Suppressor macrophage (primary cell): ENCODE measurements around the gene AP4B1.

ENCODE experiments used
- DNase-seq, 4 experiments: peaks; one replicate each; pipeline ENCODE4 v3.0.0-alpha.2; 2020 to 2022

The AP4B1 gene

DNA sequence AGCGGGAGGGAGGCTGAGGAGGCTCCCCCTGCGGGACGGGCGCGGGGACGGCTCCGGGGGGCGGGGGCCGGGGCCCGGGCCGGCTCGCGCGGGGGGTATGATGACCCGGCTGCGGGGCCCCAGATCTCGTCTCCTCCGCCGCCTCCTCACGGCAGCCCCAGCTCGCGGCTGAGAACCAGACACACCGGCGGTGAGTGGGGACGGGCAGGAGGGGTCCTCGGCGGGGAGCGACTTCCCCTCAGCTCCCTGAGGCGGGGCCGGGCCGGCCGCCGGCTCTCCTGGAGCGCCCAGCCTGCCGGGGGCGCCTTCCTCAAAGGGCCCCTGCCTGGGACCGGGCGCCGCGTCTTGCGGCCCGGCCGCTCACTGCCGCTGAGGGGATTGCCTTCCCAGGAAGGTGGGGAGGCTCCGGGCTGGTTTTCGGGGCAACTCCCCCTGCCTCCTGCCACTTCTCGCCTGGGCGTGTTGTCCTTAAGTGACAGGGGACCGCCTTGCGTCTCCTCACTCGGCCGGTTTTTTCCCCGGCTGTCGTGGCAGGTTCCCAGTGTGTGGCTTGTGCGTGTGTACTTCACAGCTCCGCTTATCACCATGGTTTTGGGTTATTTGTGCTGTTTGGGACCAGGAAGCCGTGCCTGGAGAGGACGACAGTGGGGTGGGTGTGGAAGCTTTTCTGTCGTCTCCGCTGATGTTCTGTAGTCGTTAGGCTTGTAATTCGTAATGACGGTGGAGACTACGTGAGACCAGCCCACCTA lies 25.3 kb upstream of the AP4B1 start:
- peak; percentile 59 to 83 (median 70) for DNase-seq

DNA sequence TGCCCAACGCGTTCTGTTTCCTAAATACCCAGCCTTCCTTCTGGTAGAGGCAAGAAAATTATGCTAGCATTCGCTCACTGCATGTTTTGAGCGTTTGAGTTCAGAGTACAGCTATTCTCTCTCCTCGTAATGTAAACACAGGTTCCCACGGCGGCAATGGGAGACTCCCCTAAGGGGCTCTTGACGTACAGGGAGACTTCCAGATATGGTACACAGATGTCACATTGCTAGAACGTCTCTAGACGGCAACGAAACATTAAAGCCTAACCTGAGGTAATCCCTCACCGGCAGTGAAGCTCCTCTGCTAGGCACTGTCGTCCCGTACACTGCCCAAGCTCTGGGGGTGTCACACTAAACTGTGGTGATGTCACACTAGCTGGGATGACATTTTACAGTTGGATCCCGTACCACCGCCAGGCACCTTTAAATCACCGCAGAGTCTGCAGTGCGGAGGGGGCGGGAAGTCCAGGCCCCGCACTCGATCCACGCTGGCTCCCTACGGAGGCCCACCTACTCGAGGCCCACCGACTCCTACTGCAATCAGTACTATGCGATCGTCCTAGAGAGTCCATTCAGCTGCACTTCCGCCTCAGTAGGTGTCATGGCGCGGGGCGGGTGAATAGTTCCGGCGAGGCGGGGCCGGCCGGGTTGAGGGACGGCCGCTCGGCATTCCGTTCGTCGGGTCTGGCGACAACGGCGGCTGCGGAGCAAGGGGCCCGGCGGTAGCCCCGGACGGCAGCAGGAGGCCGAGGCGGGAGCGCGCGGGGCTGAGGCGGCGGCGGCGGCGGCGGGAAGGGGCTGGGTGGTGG lies 24.5 kb upstream of the AP4B1 start, which contains the start of gene HIPK1:
TSS of gene HIPK1 (plus strand) at position 384 of the 809 bp plus-strand sequence.
- DNase-seq = peak; percentile 94 to 97 (median 96)

DNA sequence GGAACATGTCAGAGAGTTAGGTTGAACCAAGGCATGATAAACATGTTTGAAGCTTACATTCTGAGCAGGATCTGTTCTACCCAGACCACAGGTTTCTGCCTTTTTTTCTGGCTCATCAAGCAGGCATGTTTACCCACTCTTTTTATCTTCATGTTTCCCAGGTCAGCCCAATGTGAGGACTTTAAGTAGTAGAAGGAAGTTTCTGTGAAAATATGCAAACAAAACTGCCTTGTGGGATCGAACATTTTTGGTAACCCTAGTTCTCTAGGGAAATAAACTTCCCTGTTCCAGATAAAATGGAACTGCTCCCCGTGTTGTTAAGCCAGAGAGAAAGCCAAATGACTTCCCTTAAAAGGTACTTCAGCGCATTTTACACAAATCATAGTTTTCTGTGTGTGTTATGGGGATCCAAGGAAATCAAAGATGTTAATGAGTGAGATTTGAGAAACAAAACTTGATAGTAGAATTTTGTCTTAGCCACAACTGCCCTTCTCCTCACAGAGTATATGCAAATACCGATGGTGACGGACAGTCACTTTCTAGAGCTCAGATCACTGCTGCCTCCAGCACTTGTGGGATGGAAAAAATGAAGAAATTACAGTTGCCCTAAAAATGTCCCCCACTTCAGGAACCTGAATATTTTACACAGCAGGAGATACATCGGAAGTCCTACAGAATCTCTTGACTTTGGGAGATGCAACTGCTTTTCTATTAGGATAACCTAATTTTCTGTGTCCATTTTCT lies 23.8 kb upstream of the AP4B1 start:
- peak; percentile 31 to 56 (median 44) for DNase-seq

DNA sequence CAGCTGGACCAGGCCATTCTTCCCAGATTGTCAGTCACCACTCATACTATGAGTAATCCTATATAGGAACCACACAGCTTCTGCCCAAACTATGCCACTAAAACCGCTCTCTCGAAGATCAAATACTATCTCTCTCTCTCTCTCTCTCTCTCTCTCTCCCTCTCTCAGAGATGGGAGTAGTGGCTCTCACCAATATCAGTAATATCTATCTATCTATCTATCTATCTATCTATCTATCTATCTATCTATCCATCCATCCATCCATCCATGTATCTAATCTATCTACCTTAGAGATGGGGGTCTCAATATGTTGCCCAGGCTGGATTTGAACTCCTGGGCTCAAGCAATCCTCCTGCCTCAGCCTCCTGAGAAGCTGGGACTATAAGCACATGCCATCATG lies 19.9 kb upstream of the AP4B1 start:
- DNase-seq = no peak

DNA sequence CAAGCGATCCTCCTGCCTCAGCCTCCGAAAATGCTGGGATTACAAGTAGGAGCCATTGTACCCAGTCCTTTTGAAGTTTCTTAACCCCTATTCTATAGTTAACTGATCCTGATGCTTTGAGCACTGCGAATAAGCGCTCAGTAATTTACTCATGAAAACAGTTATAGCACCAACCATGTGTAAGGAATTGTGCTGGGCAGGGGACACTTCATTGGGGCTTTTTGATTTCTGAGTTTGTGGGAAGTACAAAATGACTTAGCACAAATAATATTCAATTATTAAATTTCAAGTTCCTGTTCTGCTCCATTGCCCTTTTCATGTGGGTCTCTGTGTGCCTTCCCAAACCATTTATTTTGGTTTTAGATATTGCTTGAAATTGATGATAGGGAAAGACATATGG lies 18.4 kb upstream of the AP4B1 start:
- no peak for DNase-seq

DNA sequence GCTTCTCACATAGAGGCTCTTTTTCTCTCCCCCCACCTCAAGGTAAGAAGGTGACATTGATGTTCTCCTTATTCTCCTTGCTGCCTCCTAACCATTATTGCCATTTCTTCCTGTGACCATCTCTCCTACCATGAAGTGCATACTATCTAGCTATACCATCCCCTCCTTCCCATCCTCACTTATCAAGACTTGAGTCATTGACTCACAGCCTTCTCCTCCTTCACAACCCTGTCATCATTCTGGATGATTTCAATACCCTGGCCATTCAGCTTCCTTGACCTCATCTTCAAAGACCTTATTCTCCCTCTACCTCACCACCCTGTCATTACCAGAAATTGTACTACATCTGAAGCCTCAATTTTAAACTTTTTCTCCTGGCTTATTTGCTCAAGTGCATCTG lies 13.6 kb upstream of the AP4B1 start:
- no peak for DNase-seq

DNA sequence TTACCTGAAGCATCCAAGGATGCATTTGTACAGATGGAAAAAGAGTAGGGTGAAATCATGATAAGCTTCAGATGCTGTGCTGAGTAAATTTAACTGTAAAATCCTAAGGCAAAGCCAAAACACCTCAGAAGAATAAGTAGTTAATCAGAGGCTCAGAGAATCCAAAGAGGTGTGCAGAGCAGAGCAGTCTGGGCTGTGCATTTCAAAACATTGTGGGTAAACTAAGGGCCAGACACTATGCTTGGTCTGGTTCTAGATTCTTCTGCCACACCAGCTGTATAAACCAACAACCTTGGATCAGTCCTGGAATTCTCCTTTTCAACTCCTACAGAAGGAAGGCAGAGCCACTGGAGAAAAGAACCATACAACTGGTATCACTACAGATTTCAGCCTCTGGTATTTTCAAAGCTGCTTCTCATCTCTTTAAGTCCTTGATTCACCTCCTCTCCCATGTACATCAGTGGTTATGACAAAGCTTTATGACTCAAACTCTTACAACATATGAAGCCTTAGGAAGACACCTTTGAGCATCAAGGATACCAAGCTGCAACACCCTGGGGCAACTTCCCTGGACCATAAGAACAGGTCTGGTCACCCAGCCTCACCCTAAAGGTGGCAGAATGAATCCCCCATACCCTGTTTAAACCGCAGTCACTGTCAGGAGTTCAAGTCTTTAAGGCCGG lies 12.9 kb upstream of the AP4B1 start:
- DNase-seq = no peak

DNA sequence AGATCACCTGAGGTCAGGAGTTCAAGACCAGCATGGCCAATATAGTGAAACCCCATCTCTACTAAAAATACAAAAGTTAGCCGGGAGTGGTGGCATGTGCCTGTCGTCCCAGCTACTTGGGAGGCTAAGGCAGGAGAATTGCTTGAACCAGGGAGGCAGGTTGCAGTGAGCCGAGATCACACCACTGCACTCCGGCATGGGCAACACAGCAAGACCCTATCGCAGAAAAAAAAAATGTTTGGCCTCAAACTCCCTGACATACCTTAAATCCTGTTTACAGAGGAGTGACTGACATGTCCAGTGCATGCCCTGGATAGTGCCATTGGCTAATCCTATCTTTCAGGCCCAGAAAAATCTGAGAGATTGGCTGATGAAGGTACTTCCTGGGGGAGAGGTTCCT lies 12.4 kb upstream of the AP4B1 start:
- no peak for DNase-seq

DNA sequence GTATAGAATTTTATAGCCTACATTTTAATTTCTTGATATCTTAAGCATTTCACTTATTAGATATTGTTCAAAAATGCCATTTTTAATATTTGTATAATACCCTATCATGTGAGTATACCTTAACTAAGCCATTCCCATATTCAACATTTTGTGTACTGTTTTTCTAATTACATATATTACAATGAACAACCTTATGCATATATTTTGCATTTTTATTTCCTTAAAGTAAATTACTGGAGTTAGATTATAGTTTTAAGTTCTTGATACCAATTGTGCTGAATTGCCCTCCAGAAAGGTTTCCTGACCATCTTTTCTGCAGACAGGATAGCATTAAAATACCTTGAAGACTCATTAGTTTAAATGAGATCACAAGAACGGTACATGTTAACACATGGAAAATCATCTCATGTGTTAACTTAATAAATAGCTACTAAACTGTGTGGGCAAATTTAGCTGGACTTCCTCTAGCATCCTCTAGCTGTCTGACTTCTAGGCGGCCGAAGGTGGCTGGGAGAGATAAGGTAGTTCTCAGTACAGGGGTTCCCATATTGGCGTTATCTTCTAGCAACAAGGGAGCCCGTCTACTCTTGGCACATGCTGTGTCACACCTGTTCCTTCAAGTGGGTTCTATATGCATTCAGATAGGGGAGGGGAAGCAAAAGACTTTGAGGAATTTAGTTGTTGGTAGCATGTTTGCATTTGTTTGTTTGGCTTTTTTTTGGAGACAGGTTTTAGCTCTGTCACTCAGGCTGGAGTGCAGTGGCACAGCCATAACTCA lies 9.5 kb upstream of the AP4B1 start:
- no peak for DNase-seq

DNA sequence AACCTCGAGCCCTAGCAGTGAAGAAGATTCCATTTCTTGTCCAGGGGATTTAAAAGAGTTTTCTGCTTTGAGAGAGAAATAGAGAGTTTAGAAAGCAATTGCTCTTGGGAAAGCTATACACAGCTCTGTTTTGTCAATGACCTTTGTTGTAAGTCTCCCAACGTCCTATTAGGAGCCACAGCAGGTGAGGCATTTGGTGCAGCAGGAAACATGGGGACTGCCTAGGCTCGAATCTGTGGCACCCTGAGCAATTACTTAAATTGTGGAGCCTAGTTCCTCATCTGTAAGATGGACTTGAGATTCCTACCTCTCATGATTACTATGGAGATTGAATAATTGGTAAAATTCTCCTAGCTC lies 8.7 kb upstream of the AP4B1 start:
- no peak for DNase-seq

DNA sequence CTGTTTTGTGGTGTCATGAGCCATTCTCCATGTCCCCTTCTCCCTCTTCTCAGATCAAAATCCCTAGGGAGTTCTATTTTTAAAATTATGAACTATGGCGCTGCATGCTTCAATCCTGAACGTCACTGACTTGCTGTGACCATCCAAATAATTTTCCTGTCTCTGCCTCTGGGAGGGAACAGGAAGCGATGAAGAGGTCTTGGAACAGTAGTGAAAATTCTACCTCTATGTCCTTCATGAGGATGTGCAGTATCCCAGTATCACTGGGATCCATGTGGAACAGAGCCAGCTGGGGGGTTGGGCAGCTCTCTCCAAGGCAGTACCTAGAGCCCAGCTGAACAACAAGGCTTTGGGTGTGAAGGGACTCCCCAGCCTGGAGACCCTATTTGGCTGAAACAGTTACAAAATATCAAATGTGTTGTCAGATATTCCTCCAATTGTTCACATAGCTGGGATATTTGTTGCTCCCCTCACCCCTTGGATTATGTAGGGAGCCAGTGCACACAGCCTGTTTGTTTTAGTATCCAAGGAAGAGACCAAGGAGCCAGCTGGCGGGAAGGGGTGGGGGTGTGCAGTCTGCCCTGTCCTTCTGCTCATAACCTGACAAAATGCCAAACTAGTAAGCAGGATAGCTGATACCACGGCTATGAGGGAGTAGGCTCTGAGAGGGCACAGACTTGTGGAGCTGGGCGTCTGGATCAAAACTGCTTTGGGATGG lies 8.2 kb upstream of the AP4B1 start:
- no peak for DNase-seq

DNA sequence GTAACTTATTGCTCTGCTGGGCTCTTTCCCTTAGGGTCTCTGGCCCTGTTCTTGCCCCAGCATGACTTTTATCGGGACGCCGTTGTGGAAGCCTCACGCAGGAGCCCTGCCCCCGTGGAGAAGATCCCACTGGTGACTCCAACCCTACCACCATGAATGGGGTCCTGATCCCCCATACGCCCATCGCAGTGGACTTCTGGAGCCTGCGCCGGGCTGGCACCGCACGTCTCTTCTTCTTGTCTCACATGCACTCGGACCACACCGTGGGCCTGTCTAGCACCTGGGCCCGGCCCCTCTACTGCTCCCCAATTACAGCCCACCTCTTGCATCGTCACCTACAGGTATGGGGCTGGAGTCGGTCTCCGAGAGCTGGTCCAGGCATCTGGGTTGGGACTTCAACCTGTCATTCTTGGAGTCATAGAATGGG lies 849 bp upstream of the AP4B1 start:
- DNase-seq = no peak

DNA sequence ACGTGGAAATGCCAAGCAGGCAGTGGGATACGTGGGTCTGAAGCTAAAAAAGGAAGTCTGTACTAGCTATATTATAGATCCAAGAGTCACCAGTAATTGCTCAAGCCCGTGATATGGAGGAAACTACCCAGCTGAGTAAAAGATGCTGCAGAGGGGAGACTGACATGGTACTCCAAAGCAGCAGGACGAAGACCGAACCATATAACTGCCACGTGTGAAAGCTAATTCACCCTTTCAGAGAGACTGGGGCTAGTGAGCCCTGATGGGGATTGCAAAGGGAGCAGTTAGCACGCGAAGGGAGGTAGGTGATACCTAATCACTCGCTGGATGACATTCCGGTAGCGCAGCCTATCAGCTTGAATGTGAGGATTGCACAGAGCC lies 316 bp downstream of the AP4B1 start:
- peak; percentile 52 to 78 (median 60) for DNase-seq

DNA sequence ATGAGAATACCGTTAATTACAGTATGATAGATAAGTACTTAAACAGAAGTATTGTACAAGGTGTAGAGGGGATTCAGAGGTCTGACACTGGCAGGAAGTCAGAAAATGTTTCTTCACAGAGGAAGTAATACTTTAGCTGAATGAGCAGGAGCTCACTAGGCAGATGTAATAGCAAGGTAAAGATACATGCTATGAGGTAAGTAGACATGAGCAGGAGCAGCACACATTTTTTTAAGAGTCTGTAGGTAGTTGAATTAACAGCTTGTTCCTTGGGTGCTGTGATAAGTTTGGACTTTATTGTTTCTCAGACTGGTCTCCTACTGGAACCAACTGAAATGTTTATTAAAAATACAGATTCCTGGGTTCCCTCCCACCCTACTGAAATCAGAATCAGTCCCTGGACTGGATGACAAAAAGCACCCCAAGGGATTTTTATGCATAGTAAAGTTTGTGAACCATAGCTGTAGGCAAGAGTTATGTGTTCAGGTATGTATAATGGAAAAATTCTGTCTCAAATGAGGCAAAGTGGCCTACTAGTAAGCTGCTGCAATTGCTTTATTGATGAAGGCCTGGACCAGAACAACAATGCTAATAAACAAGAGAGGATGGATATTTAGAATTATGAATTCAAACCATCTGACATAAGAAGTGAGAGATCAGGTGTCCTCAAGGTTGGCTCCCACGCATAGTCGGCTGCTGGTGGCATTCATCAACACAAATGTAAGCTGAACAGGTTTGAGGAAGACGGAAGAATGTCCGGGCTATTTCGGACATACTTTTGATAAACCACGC lies 902 bp downstream of the AP4B1 start:
- no peak for DNase-seq

DNA sequence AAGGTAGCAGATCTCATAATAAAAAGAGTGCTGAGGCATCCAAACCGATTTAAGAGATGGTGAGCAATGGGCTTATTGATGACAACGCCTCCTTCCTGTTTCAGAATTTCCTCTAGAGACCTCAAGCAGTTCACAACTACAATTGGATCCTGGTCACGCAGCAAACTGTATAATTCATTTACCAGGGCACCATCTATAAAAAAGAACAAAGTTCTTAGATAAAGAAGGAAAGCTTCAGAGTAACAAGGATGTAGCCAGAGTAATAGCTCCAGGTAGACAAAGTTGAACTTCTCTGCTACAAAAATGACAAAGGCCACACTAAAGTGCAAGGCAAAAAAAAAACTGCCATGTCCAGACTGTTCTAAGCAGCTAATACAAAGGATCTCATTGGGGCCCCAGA lies 3.4 kb downstream of the AP4B1 start:
- no peak for DNase-seq

DNA sequence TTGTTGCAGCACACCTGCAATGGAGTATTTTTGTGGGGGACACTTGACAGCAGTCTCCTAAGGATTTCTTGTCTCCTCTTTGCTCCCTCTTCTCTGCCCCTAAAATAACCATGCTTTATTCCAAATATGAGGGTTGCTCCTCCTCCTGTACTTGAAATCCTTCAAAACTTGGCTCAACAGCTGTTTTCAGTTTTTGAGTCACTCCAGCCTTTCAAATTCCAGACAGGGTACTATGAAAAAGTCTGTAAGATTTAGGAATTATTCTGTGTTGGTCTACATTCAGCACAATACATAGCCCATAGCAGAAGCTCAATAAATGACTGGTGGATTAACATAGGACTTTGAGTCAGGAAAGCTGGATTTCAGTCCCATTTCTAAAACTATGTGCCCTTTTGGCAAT lies 5.5 kb downstream of the AP4B1 start:
- DNase-seq = no peak

DNA sequence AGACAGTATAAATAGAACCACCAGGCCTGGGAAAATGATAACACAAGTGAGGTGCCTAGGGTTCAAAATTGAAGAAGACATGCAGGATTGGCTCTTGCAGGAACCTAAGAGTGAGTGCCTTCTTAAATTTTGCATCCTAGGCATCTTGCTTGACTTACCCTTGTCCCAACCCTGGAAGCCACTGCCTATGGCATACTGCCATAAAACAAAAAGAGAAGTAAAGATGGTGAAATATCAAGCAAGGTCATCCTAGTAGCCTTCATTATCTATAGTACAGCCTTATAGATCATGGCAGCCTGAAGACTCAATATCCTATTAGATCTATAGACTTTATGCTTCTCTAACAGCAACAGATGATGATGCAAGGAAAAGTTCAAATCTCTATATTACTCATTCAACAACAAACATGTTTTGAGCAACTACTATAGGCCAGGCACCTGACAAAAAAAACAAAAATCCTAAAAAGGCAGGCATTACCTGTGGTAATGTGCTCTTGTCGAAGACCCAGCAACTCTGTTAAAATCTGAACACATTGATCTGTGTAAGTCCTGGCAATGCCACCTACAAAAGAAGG lies 6.3 kb downstream of the AP4B1 start:
- DNase-seq = peak; percentile 31 to 72 (median 56)

DNA sequence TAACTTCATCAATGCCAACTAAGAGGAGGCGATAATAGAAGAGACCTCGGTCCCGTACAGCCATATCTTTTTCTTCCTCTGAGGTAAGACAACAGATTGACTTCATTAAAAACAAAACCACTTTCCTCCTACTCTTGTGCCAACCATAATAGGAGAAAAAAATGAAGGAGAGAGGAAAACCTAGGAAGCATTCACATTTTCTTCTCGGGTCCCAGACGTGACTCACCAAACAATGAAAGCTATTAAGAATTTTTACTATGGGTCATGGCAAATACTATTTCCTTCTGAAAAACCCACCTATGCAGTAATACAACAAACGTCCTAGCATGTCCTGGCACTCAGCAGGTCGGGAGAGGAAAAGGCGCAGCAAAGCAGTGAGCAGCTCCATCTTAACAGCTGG lies 8.6 kb downstream of the AP4B1 start:
- no peak for DNase-seq

DNA sequence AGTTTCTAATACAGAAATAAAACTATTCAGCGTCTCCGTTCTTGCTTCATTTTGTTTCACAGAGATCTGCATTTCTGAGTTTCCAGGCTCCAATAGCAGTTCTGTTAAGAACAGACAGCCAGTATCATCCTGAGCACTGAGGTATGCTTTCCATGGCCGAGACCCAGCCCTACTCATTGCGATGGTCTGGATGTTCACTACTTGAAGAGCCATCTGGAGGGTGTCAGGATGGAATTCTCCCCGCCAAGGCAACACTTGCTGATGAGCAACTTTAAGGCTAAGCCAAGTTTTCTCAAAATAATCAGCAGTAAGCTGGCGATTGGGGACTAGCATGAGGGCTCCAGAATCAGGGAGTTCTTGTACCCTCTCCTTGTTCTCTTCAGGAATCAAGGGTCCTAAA lies 9.5 kb downstream of the AP4B1 start:
- DNase-seq = no peak

DNA sequence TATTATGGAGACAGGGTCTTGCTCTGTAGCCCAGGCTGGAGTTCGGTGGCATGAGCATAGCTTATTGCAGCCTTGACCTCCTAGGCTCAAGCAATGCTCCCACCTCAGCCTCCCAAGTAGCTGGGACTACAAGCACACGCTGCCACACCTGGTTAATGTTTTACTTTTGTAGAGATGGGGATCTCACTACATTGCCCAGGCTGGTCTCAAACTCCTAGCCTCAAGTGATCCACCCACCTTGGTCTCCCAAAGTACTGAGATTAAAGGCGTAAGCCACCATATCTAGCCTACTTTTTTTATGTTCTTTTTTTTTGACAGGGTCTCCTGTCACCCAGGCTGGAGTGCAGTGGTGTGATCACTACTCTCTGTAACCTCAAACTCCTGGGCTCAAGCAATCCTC lies 11.3 kb downstream of the AP4B1 start:
- no peak for DNase-seq
